GM23338 (cell line): ENCODE measurements around the gene SLC19A1. TPM values are rescaled to one million over a fixed set of nuclear protein-coding genes. Genes with fewer than 3 reads are reported as not detected.
A peak's percentile ranks its signal among the peaks of the same experiment; 100 is the strongest.

Experiments used
- ATAC-seq: fragments of 200-7000 bp; cut with Tn5 transposase; 3 replicates; pipeline ENCODE4 v1.9.1; 2020
- DNase-seq: peaks from one replicate; pipeline ENCODE4 v3.0.0-alpha.2; 2015; ENCODE audit warnings: low spot score
- H2AFZ ChIP-seq: fragments of 200-600 bp; sonication (generic); 2 replicates; pipeline ENCODE4 v1.8.0; 2016; ENCODE audit warnings: antibody characterized with exemption, mild to moderate bottlenecking, moderate library complexity
- H3F3A ChIP-seq: fragments of 200-600 bp; sonication (generic); replicated peaks from 2 replicates; pipeline ENCODE4 v1.8.0; 2017; ENCODE audit warnings: antibody characterized with exemption, mixed run types, low read depth
- H3K27ac ChIP-seq: fragments of 200-600 bp; sonication (generic); 2 replicates; pipeline ENCODE4 v1.6.1; 2016; ENCODE audit warnings: low read depth
- H3K27me3 ChIP-seq: fragments of 200-600 bp; sonication (generic); 2 replicates; pipeline ENCODE4 v1.8.0; 2016; ENCODE audit warnings: mild to moderate bottlenecking, mixed run types, moderate library complexity; ENCODE audit not compliant: insufficient read depth
- H3K36me3 ChIP-seq: fragments of 200-600 bp; sonication (generic); 2 replicates; pipeline ENCODE4 v1.8.0; 2016; ENCODE audit warnings: mild to moderate bottlenecking; ENCODE audit not compliant: insufficient read depth
- H3K4me1 ChIP-seq: fragments of 200-600 bp; sonication (generic); 2 replicates; pipeline ENCODE4 v1.8.0; 2016; ENCODE audit warnings: mild to moderate bottlenecking, moderate library complexity; ENCODE audit not compliant: insufficient read depth
- H3K4me2 ChIP-seq: fragments of 200-600 bp; sonication (generic); 2 replicates; pipeline ENCODE4 v1.7.1; 2017; ENCODE audit warnings: mixed run types
- H3K4me3 ChIP-seq: fragments of 200-600 bp; sonication (generic); 2 replicates; pipeline ENCODE4 v1.6.1; 2016; ENCODE audit warnings: mixed run types
- H3K79me2 ChIP-seq: fragments of 200-600 bp; sonication (generic); replicated peaks from 2 replicates; pipeline ENCODE4 v1.8.0; 2017; ENCODE audit warnings: mild to moderate bottlenecking; ENCODE audit not compliant: insufficient read depth
- H3K9me2 ChIP-seq: fragments of 200-600 bp; sonication (generic); 2 replicates; pipeline ENCODE4 v1.8.0; 2017; ENCODE audit not compliant: insufficient read depth
- H4K20me1 ChIP-seq: fragments of 200-600 bp; sonication (generic); replicated peaks from 2 replicates; pipeline ENCODE4 v1.8.0; 2017; ENCODE audit warnings: mild to moderate bottlenecking; ENCODE audit not compliant: insufficient read depth
- H3K27ac Mint-ChIP-seq: 2 replicates; pipeline ENCODE4 v1.8.0; 2020; ENCODE audit warnings: inconsistent platforms, mild to moderate bottlenecking, moderate library complexity, mixed read lengths
- H3K27me3 Mint-ChIP-seq: 3 replicates; pipeline ENCODE4 v1.8.0; 2022; ENCODE audit warnings: low read depth, mild to moderate bottlenecking, moderate library complexity, mixed read lengths, inconsistent platforms; ENCODE audit not compliant: insufficient read depth, poor library complexity
- H3K36me3 Mint-ChIP-seq: 3 replicates; pipeline ENCODE4 v1.8.0; 2021; ENCODE audit warnings: low read depth, mild to moderate bottlenecking, inconsistent platforms, moderate library complexity, mixed read lengths
- H3K4me1 Mint-ChIP-seq: 3 replicates; pipeline ENCODE4 v1.8.0; 2020; ENCODE audit warnings: mild to moderate bottlenecking, inconsistent platforms, mixed read lengths
- H3K4me3 Mint-ChIP-seq: 3 replicates; pipeline ENCODE4 v1.8.0; 2021; ENCODE audit warnings: moderate library complexity, mild to moderate bottlenecking, inconsistent platforms, mixed read lengths
- H3K9me3 Mint-ChIP-seq: 3 replicates; pipeline ENCODE4 v1.8.0; 2020; ENCODE audit warnings: moderate library complexity, mild to moderate bottlenecking, inconsistent platforms, mixed read lengths
- CREB1 ChIP-seq: fragments of 250-450 bp; sonication (Bioruptor Pico); IDR thresholded peaks from 2 replicates; pipeline ENCODE4 v1.5.0; 2020; ENCODE audit warnings: low read depth, mild to moderate bottlenecking, moderate library complexity
- CTCF ChIP-seq, 2 experiments: fragments of 200-600 bp in 1 of 2; sonication (generic) in 1 of 2; conservative IDR thresholded peaks; 2 replicates each; pipeline versions ENCODE4 v1.5.1 to v1.6.1; 2016 to 2017; ENCODE audit warnings: antibody characterized with exemption in 2 of 2, low read depth in 2 of 2, mild to moderate bottlenecking in 2 of 2, moderate library complexity in 1 of 2
- ETS1 ChIP-seq: IDR thresholded peaks from 2 replicates; pipeline ENCODE4 v1.6.1; 2016; ENCODE audit warnings: antibody characterized with exemption
- JUNB ChIP-seq: IDR thresholded peaks from one replicate; pipeline ENCODE4 v1.6.1; 2016; ENCODE audit warnings: antibody characterized with exemption; ENCODE audit not compliant: unreplicated experiment
- ZNF331 ChIP-seq: fragments of 250-450 bp; sonication (Bioruptor Pico); IDR thresholded peaks from 2 replicates; pipeline ENCODE4 v1.5.0; 2020; ENCODE audit warnings: low read depth, mild to moderate bottlenecking, moderate library complexity
- ZNF462 ChIP-seq: fragments of 250-450 bp; sonication (Bioruptor Pico); IDR thresholded peaks from 2 replicates; pipeline ENCODE4 v1.5.0; 2020; ENCODE audit warnings: mild to moderate bottlenecking, moderate library complexity
- polyA plus RNA-seq: library from polyadenylated mRNA; unstranded; fragments of >200 nt; fragmentation: Nextera tagmentation; extraction: Ambion mirVana; gene quantifications from 2 replicates; pipeline ENCODE4 v1.2.1, GENCODE V29; 2016
- total RNA-seq: library from RNA; depleted of rRNA; stranded (reverse); fragments of >200 nt; shearing (Covaris generic); gene quantifications from 2 replicates; pipeline ENCODE4 v1.2.3, GENCODE V29; 2014

The SLC19A1 gene
- total and polyA plus RNA-seq, 2 experiments from 2014 or later: 31.2 to 33.0 TPM

- peaks cover 21% of the 10 kb centered on the region for H3K4me1 Mint-ChIP-seq
- H3K27me3 Mint-ChIP-seq: peaks cover 13% of the 10 kb centered on the region
- peaks cover 11% of the 10 kb centered on the region for H3K4me1 ChIP-seq
- no peaks in the 10 kb centered on the region for H4K20me1 ChIP-seq
- no peak for ATAC-seq
- H3K27ac Mint-ChIP-seq: no peak overlapping the region
- no peaks in the 10 kb centered on the region for H3K27me3 ChIP-seq
- no peak for DNase-seq
- H3K36me3 Mint-ChIP-seq: no peaks in the 10 kb centered on the region
- H3K9me2 ChIP-seq: peaks cover 6% of the 10 kb centered on the region; the same call in 1 of the 2 replicates
- no peak overlapping the region for H2AFZ ChIP-seq
- H3K79me2 ChIP-seq: no peaks in the 10 kb centered on the region
- no peak overlapping the region for H3K4me2 ChIP-seq
- H3K9me3 Mint-ChIP-seq: peaks cover 19% of the 10 kb centered on the region
- TF ChIP-seq CREB1 (CRISPR knock-in tag): no peak
- TF ChIP-seq CTCF (conservative IDR thresholded peaks at IDR 0.05; ENCODE audit: low read depth in 2 of 2): peak in 1 of 2 experiments; percentile 22; a peak in 1 of 4 replicates
- H3F3A ChIP-seq: 0 out of 2 replicates have a peak, but pooled peaks cover 2% of the 10 kb centered on the region
- no peak overlapping the region for H3K27ac ChIP-seq
- H3K4me3 Mint-ChIP-seq: no peak overlapping the region
- no peak overlapping the region for H3K4me3 ChIP-seq
- no peaks in the 10 kb centered on the region for H3K36me3 ChIP-seq
Observed at GRCh38 chr21:45549626-45550463, 7.6 kb upstream of the SLC19A1 start.

GRCh38 chr21:45548711-45549491 lies 6.7 kb upstream of the SLC19A1 start:
- Mint-ChIP-seq H3K4me3 (no peak overlapping the region), H3K36me3 (no peaks in the 10 kb centered on the region), H3K27ac (no peak overlapping the region)
- TF ChIP-seq CREB1 (CRISPR knock-in tag) (no peak), ZNF462 (CRISPR knock-in tag) (no peak), CTCF (conservative IDR thresholded peaks at IDR 0.05; ENCODE audit: low read depth in 2 of 2) (no peak), ZNF331 (CRISPR knock-in tag) (no peak), JUNB (no peak), ETS1 (no peak)

More at GRCh38 chr21:45548711-45549491, 6.7 kb upstream of the SLC19A1 start:
- H3K27ac ChIP-seq: no peak overlapping the region
- no peaks in the 10 kb centered on the region for H3F3A ChIP-seq
- peaks cover 13% of the 10 kb centered on the region for H3K27me3 Mint-ChIP-seq
- no peak for DNase-seq
- H3K4me3 ChIP-seq: no peak overlapping the region
- ATAC-seq: no peak
- H3K79me2 ChIP-seq: no peaks in the 10 kb centered on the region
- peaks cover 6% of the 10 kb centered on the region; the same call in 1 of the 2 replicates for H3K9me2 ChIP-seq
- peaks cover 18% of the 10 kb centered on the region for H3K4me1 Mint-ChIP-seq
- H2AFZ ChIP-seq: no peak overlapping the region
- peaks cover 11% of the 10 kb centered on the region for H3K4me1 ChIP-seq
- H3K36me3 ChIP-seq: no peaks in the 10 kb centered on the region
- no peaks in the 10 kb centered on the region for H3K27me3 ChIP-seq
- H3K9me3 Mint-ChIP-seq: peaks cover 15% of the 10 kb centered on the region
- no peak overlapping the region for H3K4me2 ChIP-seq
- H4K20me1 ChIP-seq: no peaks in the 10 kb centered on the region
